Measurements from ENCODE around the gene FHL2.

Gene FHL2

DNA sequence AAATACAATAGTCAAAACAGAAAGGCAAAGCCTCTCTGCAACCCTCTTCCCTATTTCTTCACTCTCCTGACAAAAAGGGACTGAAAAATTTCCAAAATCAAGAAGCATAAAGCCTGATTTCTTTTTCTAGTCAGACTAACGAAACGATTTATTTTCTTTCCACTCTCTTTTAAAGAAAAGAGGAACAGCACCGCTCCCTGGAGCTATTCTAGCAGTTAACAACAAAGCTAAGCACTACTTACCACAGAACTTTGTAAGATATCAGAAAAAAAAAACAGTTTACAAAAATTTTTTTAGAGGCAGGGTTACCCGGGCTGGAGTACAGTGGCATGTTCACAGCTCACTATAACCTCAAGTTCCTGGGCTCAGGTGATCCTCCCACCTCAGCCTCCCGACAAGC lies 14.4 kb upstream of the FHL2 start:
- Histone ChIP-seq H3K9ac (ENCODE audit: low read depth, low read length, poor library complexity, severe bottlenecking) (no peak overlapping the region), H3K4me3 (ENCODE audit: low read length, poor library complexity, severe bottlenecking) (no peak overlapping the region), H2AFZ (ENCODE audit: low read length) (no peak overlapping the region), H3K9me3 (ENCODE audit: insufficient read depth, low read depth, low read length) (no peaks in the 10 kb centered on the region), H4K20me1 (ENCODE audit: insufficient read depth, low read length, poor library complexity, severe bottlenecking) (no peaks in the 10 kb centered on the region), H3K4me2 (ENCODE audit: low read depth, low read length, poor library complexity, severe bottlenecking) (no peak overlapping the region), H3K4me1 (ENCODE audit: insufficient read depth, low read length, poor library complexity, severe bottlenecking) (peaks cover 48% of the 10 kb centered on the region), H3K36me3 (ENCODE audit: insufficient read depth, low read length) (no peaks in the 10 kb centered on the region), H3K79me2 (ENCODE audit: insufficient read depth, low read length) (no peaks in the 10 kb centered on the region), H3K9me2 (replicated peaks; ENCODE audit: low read depth, low read length) (no peaks in the 10 kb centered on the region), H3K27me3 (ENCODE audit: insufficient read depth, low read length, poor library complexity, severe bottlenecking) (no peaks in the 10 kb centered on the region), H3F3A (ENCODE audit: low read depth) (peaks cover 3% of the 10 kb centered on the region; the same call in 1 of the 2 replicates)
- TF ChIP-seq, protein P1, sequence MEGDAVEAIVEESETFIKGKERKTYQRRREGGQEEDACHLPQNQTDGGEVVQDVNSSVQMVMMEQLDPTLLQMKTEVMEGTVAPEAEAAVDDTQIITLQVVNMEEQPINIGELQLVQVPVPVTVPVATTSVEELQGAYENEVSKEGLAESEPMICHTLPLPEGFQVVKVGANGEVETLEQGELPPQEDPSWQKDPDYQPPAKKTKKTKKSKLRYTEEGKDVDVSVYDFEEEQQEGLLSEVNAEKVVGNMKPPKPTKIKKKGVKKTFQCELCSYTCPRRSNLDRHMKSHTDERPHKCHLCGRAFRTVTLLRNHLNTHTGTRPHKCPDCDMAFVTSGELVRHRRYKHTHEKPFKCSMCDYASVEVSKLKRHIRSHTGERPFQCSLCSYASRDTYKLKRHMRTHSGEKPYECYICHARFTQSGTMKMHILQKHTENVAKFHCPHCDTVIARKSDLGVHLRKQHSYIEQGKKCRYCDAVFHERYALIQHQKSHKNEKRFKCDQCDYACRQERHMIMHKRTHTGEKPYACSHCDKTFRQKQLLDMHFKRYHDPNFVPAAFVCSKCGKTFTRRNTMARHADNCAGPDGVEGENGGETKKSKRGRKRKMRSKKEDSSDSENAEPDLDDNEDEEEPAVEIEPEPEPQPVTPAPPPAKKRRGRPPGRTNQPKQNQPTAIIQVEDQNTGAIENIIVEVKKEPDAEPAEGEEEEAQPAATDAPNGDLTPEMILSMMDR (conservative IDR thresholded peaks at IDR 0.05; ENCODE audit: low read length): no peak
- no peak for TF ChIP-seq EZH2phosphoT487 (IDR thresholded peaks at IDR 0.05; ENCODE audit: borderline replicate concordance)

DNA sequence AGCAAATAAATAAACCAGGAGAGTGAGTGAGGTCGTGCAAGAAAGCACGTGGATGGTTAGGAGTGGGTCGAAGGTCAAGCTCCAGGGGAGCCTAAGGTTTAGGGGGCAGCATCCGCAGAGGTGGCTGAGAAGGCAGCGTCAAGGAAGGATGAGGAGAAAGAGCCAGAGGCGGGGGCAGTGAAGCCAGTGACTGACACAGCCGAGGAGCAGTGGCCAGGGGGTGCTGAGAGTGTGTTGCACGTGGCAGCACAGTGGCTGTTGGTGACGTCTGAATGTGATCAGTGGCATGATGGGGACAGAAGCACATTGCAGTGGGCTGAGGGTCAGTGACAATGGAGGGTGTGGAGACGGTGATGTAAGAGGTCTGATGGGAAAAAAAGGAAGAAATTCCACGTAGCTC lies 13.7 kb upstream of the FHL2 start:
- H3K27me3 ChIP-seq (ENCODE audit: insufficient read depth, low read length, poor library complexity, severe bottlenecking): no peaks in the 10 kb centered on the region
- H3K4me1 ChIP-seq (ENCODE audit: insufficient read depth, low read length, poor library complexity, severe bottlenecking): peaks cover 41% of the 10 kb centered on the region
- no peaks in the 10 kb centered on the region for H3K9me2 ChIP-seq (replicated peaks; ENCODE audit: low read depth, low read length)
- no peak overlapping the region for H3K4me3 ChIP-seq (ENCODE audit: low read length, poor library complexity, severe bottlenecking)
- no peaks in the 10 kb centered on the region for H4K20me1 ChIP-seq (ENCODE audit: insufficient read depth, low read length, poor library complexity, severe bottlenecking)
- no peak for TF ChIP-seq EZH2phosphoT487 (IDR thresholded peaks at IDR 0.05; ENCODE audit: borderline replicate concordance)
- TF ChIP-seq, protein P1 (conservative IDR thresholded peaks at IDR 0.05; ENCODE audit: low read length): no peak
- no peaks in the 10 kb centered on the region for H3K36me3 ChIP-seq (ENCODE audit: insufficient read depth, low read length)
- no peak overlapping the region for H2AFZ ChIP-seq (ENCODE audit: low read length)
- no peak overlapping the region for H3K9ac ChIP-seq (ENCODE audit: low read depth, low read length, poor library complexity, severe bottlenecking)
- H3F3A ChIP-seq (ENCODE audit: low read depth): no peaks in the 10 kb centered on the region
- H3K9me3 ChIP-seq (ENCODE audit: insufficient read depth, low read depth, low read length): no peaks in the 10 kb centered on the region
- no peaks in the 10 kb centered on the region for H3K79me2 ChIP-seq (ENCODE audit: insufficient read depth, low read length)
- H3K4me2 ChIP-seq (ENCODE audit: low read depth, low read length, poor library complexity, severe bottlenecking): no peak overlapping the region

DNA sequence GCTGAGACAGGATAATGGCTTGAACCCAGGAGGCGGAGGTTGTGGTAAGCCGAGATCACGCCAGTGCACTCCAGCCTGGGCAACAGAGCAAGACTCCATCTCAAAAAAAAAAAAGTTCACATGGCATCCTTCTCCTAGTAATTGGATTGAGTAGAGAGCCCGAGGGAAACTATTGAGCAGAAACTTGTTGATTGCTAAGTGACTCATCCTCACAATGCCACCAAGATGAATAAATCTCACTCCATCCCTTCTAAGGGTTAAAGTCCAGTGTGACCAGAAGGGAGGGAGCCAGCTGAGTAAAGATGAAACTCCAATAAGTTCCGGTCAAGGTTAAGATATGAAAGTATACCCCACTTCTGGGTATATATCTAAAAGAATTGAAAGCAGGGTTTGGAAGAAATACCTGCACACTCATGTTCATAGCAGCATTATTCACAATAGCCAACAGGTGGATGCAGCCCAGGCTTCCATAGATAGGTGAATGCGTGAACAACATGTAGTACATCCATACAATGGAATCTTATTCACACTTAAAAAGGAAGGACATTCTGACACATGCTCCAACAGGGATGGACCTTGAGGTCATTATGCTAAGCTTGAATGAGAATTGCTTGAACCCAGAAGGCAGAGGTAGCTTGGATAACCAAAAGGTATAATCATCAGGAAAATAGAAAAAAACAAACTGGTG lies 13.0 kb upstream of the FHL2 start:
- Histone ChIP-seq H2AFZ (ENCODE audit: low read length) (no peak overlapping the region), H3K4me1 (ENCODE audit: insufficient read depth, low read length, poor library complexity, severe bottlenecking) (peaks cover 34% of the 10 kb centered on the region), H4K20me1 (ENCODE audit: insufficient read depth, low read length, poor library complexity, severe bottlenecking) (no peaks in the 10 kb centered on the region), H3K27me3 (ENCODE audit: insufficient read depth, low read length, poor library complexity, severe bottlenecking) (no peaks in the 10 kb centered on the region), H3F3A (ENCODE audit: low read depth) (no peaks in the 10 kb centered on the region), H3K9ac (ENCODE audit: low read depth, low read length, poor library complexity, severe bottlenecking) (no peak overlapping the region), H3K9me2 (replicated peaks; ENCODE audit: low read depth, low read length) (no peaks in the 10 kb centered on the region), H3K36me3 (ENCODE audit: insufficient read depth, low read length) (no peaks in the 10 kb centered on the region), H3K9me3 (ENCODE audit: insufficient read depth, low read depth, low read length) (no peaks in the 10 kb centered on the region), H3K79me2 (ENCODE audit: insufficient read depth, low read length) (no peaks in the 10 kb centered on the region), H3K4me2 (ENCODE audit: low read depth, low read length, poor library complexity, severe bottlenecking) (no peak overlapping the region), H3K4me3 (ENCODE audit: low read length, poor library complexity, severe bottlenecking) (no peak overlapping the region)
- TF ChIP-seq, protein P1 (conservative IDR thresholded peaks at IDR 0.05; ENCODE audit: low read length): no peak
- no peak for TF ChIP-seq EZH2phosphoT487 (IDR thresholded peaks at IDR 0.05; ENCODE audit: borderline replicate concordance)
